Measurements from ENCODE around the gene C2orf68. TPM values are rescaled to one million over a fixed set of nuclear protein-coding genes. Genes with fewer than 3 reads are reported as not detected.

C2orf68 gene
- total and polyA plus RNA-seq, 2 of the 13 experiments (the other 11 are each of a cell fraction or from before 2014, with no cell fraction given), result 47.1 to 77.4 TPM

- TF ChIP-seq ZNF710 (CRISPR knock-in tag; IDR thresholded peaks at IDR 0.05; ENCODE audit: borderline replicate concordance), result peak; percentile 86; the same call in 1 of the 2 replicates
- TF ChIP-seq SMAD9 (CRISPR knock-in tag; IDR thresholded peaks at IDR 0.05), result 0 out of 2 replicates have a peak, but pooled peaks have one; percentile 37
- TF ChIP-seq PAX8 (CRISPR knock-in tag; IDR thresholded peaks at IDR 0.05; ENCODE audit: borderline replicate concordance), result peak; percentile 80; the same call in 1 of the 2 replicates
- TF ChIP-seq FOXO4 (CRISPR knock-in tag; conservative IDR thresholded peaks at IDR 0.05), result no peak
- no peak; the same call in 1 of the 2 replicates for TF ChIP-seq ZNF773 (CRISPR knock-in tag; IDR thresholded peaks at IDR 0.05; ENCODE audit: borderline replicate concordance)
- peak; percentile 78 for TF ChIP-seq MYPOP (CRISPR knock-in tag; IDR thresholded peaks at IDR 0.05)
- peak in 1 of 2 experiments; percentile 46; a peak in 1 of 4 replicates for TF ChIP-seq KLF16 (CRISPR knock-in tag; IDR thresholded peaks at IDR 0.05)
- TF ChIP-seq ZC3H4 (CRISPR knock-in tag; IDR thresholded peaks at IDR 0.05; ENCODE audit: borderline replicate concordance), result no peak; the same call in 1 of the 2 replicates
- no peak for TF ChIP-seq GZF1 (CRISPR knock-in tag; IDR thresholded peaks at IDR 0.05)
- peak; percentile 47; the same call in 1 of the 2 replicates for TF ChIP-seq PCBP1 (IDR thresholded peaks at IDR 0.05; ENCODE audit: borderline replicate concordance, low read depth, low read length)
- TF ChIP-seq SKI (IDR thresholded peaks at IDR 0.05; ENCODE audit: partially characterized antibody), result no peak
- 0 out of 2 replicates have a peak, but pooled peaks have one; percentile 30 for TF ChIP-seq PRDM10 (CRISPR knock-in tag; IDR thresholded peaks at IDR 0.05; ENCODE audit: low read depth)
- peak; percentile 93 for TF ChIP-seq MXD1 (CRISPR knock-in tag; IDR thresholded peaks at IDR 0.05)
- peak; percentile 82 for TF ChIP-seq PHF8 (CRISPR knock-in tag; IDR thresholded peaks at IDR 0.05)
- TF ChIP-seq ZNF460 (CRISPR knock-in tag; IDR thresholded peaks at IDR 0.05; ENCODE audit: borderline replicate concordance), result no peak
- TF ChIP-seq MAZ (IDR thresholded peaks at IDR 0.05; ENCODE audit: borderline replicate concordance, low read depth, low read length), result no peak
- peak; percentile 88 for TF ChIP-seq MAZ (CRISPR knock-in tag; IDR thresholded peaks at IDR 0.05; ENCODE audit: low read depth)
- peak; percentile 78 for TF ChIP-seq ZNF160 (CRISPR knock-in tag; IDR thresholded peaks at IDR 0.05)
- TF ChIP-seq NFYB (CRISPR knock-in tag; IDR thresholded peaks at IDR 0.05), result peak; percentile 99
- TF ChIP-seq RARG (CRISPR knock-in tag; IDR thresholded peaks at IDR 0.05; ENCODE audit: low read depth), result no peak
Measured at GRCh38 chr2:85595301-85596025, 16.4 kb downstream of the C2orf68 start, which contains the start of gene RNF181 (continued).
